Stimulated activated CD4-positive, alpha-beta T cell treated with anti-CD3 and anti-CD28 coated beads, TNF-alpha, amount 100 ng/mL, for 48 hours (primary cell): ENCODE results near the gene GGT7.
"Not testable (repeated sequence)": the region's sequence is repeated elsewhere in the genome, so short reads cannot be mapped to it uniquely, and the experiment has no call there.

Source experiments
- DNase-seq, 3 donors: peaks; one replicate each; pipeline ENCODE4 v3.0.0-alpha.2; 2020; ENCODE audit warnings: low read depth in 3 of 3

GGT7 gene

DNA sequence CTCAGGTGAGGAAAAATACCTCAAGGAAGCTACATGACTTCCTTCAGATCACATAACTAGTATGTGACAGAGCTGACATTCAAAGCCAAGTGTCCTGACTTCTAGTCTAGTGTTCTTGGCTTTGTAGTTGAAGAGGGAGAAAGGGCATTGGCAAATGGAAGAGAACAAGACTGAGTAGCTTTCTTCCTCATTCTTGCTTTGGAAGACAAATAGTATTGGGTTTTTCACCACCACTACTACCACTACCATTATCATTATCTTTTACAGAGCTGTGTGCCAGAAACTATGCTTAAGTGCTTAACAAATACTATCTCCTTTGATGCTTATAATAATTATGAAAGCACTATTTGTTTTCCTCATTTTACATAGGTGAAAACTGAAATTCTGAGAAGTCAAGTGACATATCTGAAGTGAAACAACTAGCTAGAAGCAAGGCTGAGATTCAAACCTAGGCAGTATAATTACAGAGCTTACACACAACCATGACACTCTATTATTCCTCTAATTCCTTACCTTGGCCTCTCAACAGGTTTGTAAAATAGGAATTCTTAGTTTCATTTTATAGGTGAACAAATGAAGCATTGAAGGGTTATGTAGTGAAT lies 10.5 kb upstream of the GGT7 start:
- DNase-seq, result no peak

DNA sequence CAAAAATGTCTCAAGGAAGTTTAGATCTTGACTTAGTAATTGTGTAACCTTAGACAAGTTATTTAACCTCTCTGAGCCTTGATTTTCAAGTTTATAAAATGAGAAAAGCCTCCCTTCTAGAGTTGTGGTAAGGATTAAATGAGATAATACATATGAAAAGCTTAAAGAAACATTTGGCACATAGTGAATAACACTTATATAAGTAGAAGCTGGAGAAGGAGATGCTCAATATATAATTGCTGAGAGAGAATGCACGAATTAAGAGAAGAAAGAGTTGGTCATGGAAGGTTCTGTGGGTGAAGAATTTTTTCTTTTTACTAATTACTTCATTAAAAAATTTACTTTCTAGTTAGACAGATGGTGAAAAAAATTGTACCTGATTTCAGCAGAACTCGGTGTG lies 9.0 kb upstream of the GGT7 start:
- DNase-seq, result no peak

DNA sequence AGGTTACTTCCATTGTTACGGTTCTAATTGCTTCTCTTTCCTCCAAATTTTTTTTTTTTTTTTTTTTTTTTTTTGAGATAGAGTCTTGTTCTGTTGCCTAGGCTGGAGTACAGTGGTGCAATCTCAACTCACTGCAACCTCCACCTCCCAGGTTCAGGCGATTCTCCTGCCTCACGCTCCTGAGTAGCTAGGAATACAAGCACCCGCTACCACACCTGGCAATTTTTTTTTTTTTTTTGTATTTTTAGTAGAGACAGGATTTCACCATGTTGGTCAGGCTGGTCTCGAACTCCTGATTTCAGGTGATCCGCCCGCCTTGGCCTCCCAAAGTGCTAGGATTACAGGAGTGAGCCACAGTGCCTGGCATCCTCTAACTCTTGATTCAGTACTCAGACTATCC lies 8.3 kb upstream of the GGT7 start:
- DNase-seq, result not testable (repeated sequence)

DNA sequence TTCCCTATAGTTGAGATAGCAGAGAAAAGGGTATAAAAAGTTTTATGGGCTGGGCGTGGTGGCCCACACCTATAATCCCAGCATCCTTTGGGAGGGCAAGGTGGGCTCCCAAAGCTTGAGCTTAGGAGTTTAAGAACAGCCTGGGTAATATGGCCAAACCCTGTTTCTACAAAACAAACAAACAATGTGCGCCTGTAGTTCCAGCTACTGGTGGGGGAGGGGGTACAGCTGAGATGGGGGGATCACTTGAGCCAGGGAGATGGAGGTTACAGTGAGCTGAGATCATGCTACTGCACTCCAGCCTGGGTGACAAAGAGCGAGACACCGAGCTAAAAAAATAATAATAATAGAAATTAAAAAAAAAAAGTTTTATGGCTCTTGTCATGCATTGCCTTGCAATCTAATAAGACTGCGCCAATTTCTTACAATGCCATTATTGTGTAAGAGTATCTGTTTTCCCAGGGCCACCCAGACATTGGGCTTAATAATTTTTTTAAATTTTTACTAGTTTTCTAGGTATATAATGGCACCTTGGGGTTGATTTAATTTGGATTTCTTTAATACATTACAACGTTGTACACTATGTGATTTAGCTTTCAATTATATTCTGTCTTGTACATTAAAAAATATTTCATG lies 7.7 kb upstream of the GGT7 start:
- no peak for DNase-seq

DNA sequence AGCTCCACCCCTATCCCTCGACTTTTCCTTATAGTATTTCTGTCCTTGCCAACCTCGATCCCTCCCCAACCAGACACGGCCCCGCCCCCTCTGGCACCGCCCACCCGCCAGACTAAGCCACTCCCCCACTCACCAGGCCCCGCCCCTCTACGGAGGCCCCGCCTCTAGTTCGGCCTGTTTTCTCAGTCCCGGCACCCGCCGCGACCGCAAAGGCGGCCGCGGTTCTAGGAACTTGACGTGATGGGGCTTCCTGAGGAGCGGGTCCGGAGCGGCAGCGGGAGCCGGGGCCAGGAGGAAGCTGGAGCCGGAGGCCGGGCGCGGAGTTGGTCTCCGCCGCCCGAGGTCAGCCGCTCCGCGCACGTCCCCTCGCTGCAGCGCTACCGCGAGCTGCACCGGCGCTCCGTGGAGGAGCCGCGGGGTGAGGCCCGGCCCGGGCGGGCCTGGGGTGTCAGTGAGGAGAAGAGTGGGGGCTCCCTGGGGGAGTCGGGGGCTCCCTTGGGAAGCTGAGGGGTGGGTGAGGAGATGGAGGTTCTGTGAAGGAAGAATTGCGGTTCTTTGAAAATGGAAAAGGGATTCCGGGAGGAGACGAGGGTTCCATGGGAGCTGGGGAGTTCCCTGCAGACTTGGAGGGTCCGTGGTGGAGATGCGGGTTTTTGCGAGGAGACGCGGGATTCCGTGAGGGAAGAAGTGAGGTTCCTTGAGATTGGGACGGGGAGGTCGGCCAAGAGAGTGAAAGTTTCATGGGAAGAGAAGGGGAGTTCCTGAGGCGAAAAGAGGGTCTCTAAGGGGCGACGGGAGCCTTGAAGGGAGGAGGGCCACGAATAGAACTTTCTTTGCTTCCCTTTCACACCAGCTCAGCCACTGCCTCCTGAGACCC lies 4.0 kb upstream of the GGT7 start, which contains the start of gene ACSS2:
Gene ACSS2 (plus strand): TSS at position 207 of the 877 bp plus-strand sequence. CDS start 34 bp downstream, at position 241.
- peak; percentile 96 to 99 (median 96) for DNase-seq

DNA sequence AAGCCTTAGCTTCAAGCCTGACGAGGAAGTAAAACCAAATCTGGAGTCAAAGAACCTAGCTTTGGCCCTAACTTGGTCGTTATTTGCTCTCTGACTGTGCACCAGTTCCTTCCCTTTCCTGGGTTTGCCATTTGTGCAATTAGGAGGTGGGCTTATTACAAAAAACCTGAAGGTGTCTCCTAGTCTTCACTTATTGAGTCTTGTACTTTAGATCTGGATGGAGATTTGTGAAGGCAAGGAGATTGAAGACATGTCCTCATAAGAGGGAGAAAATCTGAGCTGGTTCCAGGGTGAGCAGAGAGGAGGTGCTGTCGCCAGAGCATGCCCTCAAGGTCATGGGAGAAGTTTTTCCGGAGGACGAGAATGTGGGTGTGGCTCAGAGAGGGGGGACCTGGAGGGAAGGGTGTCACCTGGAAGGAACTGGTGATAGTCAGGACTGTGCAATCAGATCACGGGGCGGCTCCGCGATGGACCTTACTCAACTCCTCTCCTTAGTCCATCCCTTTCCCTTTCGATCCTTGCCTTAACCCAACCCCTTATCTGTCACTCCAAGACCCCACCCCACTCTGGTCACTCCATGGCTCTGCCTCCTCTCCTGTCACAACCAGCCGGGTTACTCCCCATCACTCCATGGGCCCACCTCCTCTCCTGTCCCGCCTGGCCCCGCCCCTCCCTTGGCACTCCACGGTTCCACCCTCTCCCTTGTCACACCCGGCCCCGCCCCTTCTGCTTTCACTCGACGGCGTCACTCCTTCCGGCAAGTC lies 3.2 kb upstream of the GGT7 start:
- DNase-seq, result no peak

DNA sequence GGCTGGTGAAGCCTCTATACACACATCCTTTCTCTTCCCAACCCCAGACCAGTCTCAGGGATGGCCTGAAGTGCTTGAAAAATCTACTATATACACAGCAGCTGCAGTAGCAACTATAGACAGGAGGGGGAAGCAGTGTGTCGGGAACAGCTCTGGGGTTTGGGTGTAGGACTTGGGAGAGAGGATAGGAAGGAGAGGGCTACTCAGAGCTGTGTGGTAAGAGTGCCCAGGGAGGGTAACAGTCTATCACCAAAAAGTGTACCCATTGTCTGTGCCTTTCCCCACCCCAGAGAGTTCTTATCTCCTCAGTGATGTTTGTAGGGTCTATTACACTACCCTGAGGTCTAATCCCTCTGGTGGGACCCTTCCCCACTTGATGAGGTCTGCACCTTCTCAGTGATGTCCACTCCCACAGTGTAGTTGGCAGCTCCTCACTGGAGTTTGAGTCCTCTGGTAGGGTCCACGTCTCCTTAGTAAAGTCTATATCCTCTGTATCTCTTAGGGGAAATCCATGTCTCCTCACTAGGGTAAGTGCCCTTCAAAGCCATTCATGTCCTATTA lies 1.5 kb upstream of the GGT7 start:
- DNase-seq, result peak; percentile 39 to 50 (median 47)

DNA sequence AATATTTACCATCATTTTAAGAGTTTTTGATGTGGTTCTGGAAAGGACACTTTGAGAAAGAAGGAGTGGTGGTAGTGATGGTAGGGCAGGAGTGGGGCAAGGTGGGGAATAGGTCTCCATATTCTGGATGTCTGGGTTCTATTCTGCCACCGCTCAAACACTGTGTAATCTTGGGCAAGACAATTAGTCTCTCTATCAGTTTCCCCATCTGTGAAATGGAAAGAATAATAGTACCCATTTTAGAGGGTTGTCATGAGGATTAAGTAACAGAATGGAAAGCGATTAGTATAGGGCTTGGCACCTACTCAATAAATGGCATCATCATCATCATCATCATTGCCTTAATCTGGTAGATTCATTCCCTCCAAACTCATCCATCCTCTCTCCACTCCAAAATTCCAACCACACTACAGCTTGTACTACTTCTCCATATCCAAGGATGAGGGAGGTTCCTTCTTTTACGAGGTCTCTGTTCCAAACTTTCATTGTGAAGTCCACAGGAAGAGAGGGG lies 982 bp upstream of the GGT7 start:
- no peak for DNase-seq

DNA sequence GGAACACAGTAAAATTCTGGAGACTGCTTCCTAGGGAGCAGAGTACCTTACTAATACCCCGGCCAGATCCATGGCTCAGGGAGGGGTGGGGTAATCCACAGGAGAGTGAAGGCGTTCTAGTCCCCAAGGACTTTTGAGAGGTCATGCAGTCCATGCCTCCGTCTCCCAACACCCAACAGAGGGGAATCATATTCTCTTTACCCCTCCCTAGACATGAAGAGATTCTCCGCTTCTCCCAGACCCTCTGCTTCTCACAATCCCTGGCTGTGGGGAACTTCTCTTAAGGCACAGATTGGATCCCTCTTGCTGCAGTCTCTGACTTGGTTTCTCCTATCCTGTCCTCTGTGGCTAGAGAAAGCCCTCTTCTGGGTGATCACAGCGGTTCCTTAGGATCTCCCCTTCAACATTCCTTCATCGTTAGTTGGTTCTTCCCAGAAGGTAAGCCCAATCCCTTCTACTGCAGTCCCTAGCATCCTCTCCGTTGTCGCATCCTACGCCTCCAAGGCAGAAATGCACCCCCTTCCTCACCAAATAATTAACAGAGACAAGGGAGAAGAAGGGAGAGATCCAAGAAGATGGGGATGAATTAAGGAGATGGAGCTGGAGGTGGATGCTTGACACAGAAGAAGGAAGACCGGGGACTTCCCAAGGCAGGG lies 562 bp downstream of the GGT7 start:
- no peak for DNase-seq

DNA sequence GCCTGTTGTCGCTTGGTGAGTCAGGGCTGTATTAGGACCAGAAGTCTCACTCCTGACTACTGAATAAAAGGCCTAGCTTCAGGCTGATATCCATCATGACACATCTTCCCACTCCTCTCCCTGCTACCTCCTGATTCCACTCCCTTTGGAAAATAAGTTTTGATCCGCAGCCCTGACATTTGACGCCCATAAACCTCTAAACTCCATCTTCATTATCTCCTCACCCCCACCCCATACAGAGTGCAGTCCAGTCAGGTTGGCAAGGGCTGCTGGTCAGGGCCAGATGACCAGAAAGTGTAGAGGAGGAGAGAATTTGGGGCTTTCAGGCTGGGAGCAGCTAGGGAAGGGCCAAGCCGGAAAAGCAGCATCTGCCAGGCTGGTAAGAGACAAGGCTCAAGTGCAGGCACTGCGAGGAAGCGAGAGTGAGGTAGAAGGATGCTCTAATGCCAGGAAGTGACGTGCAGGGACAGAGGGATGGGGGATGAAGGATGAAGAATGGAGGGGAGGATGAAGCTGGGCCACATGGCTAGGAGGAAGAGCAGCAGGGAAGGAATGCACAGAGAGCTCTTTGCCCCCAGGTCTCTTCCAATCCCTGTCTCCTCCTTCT lies 1.2 kb downstream of the GGT7 start:
- DNase-seq, result no peak

DNA sequence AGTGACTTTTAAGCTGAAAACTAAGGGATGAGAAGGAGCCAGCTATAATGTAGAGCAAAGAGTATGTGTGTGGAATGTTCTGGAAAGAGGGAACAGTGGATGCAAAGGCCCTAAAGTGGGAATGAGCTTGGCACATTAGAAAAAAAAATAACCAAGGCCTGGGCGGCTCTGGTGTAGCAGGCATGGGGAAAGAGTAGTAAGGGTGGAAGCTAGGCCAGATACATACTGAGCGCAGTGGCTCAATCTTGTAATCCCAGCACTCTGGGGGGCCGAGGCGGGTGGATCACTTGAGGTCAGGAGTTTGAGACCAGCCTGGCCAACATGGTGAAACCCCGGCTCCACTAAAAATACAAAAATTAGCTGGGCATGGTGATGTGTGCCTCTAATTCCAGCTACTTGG lies 8.4 kb downstream of the GGT7 start:
- DNase-seq, result no peak

DNA sequence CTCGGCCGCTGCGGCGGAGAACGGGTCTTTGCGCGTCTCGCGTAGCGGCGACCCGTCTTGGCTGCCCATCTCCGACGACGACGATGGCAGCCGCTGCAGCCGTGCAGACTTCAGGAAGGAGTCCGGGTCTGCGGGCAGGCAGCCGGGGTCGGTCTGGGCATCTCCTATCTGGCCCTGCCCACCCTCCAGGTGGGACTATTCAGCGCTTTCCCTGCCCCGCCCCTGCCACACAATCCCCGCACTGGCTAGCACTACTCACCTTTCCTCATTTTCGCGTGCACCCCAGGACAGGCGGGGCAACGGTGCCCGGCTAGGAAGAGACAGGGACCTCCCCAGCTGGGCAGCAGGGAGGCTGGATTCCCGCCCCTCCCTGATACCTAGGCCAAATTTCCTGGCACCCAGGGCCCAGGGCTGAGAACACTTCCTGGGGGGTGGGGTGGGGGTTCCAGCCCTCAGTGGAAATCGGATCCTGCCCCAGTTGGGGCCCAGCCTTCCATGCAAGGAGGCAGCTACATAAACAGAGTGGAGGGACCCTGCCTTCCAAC lies 9.2 kb downstream of the GGT7 start:
- DNase-seq, result no peak

DNA sequence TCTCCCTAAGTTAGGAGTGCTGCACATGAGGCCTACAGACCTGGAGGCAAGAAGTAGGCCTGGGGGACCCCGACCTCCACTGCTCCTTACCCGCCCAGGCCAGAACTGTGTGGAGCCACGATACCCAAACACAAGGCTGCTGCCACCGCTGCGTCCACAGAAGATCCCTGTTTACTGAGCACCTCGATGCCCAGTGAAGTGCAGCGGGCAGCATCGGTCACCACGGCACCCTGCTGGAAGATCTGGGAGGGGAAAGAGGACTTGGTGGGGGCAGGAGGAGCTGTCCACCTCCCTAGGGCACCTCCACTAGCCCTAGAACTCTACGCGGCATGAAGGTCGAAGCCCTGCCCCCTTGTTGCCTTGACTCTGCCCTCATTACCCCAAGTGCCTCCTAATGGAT lies 9.9 kb downstream of the GGT7 start:
- no peak for DNase-seq

DNA sequence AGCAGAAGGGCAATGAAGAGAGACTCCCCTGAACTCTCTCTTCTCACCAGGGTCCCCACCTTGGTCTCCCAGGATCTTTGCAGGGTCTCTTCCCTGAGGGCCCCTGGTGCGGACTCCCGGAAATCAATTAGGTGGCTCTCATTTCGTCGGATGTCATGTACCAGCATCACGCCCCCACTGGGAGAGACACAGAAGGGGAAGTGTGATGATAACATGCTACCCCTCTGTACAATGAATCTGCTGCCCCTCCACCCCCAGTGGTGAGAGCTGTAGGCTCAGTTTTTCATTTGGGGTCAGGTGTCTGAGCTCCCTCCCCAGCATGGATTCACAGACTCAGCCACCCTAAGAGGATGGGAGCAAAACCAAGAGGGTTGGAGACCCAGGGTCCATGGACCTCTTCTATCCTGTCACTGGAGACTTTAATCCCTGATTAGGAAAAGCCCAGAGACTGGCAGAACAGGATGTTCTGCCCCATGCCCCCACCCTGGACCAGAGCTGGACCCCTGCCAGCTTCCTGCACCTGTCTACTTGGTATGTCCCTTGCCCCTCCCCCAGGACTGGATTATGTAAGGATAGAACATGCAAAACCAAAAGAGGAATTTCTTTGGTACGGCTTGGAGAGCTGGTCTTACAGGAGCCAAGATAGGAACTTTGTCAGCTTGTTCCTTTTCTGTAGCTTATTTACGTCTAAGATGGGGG lies 11.1 kb downstream of the GGT7 start:
- DNase-seq, result no peak

DNA sequence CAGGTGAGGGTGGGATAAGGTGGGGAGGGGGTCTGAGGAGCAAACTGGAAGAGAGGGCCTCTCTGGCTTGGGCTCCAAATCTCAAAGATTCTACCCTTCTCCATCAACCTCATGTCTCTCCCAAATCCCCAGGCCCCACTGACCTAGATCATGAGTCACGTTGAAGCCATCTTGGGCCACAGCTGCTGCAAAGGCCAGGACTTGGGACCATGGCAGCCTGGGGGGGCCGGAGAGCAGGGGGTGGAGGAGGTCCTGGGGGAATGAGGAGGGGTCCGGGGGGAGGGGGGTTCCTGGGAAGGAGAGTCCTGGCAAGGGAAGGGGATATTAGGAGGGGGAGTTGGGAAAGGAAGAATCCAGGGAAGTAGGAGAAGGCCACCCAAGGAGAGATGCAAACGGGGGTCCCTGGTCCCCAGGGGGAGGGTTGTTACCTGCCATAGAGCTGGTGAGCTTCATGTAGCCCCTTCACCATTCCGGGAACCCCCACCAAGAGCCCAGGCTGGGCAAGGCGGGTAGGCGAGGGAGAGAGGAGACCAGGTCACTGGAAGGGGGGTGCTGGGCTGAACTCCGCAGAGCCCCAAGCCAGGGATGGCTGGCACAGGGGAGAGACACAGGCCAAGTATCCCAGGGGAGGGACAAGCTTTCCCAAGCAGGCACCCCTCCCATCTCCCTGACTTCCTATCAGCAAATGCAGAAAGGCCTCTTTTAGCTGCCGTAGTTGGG lies 12.7 kb downstream of the GGT7 start:
- no peak for DNase-seq

DNA sequence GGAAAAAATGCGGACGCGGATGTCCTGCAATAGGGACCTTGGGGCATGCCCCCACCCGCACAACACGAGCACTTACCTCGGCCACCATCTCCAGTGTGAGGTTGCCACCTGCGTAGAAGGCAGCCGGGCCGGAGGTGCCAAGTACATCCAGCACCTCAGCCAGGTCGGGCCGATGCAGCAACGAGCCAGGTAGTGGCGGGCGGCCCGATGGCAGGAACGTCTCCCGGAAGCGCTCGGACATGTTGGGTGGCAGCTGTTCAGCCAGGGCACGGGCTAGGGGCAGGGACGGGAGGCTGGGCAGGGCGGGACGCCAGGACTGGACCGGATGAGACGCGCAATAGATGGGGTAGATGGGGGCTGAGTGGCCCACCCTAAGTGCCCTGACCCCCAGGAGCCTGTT lies 13.3 kb downstream of the GGT7 start:
- no peak for DNase-seq

DNA sequence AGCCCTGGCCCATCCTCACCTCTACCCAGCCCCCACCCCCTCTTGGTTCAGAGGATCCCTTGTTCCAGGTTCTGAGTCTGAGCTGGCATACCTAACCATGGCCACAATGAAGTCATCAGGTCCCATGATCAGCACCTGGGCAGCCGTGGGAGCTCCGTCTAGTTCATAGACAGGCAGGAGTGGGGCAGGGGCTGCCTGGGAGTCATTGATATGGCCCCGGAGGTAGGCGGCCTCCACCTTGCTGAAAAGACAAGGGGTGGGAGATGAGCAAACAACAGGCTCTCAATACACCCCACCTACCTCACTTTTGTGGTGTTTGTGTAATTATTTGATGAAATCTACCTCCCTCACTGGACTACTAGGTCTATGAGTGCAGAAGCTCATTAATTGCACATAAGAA lies 20.4 kb downstream of the GGT7 start:
- no peak for DNase-seq

DNA sequence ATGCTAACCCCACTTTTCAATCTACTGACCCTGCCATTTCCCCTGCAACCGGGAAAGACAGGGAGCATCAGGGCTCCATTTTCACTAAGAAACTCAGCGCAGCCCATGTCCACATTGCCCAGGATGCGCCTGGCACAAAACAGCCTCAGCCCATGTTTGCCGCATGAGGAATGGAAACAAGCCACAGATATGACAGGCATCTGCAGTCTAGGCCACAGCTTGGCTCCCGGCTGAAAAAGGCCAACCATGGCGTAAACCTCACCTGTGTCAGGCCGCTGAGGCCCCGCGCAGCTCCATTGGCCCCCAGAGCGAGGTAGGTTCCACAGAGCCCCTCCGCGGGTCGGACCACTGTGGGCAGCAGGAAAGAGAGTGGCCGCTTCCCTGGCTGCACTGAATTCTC lies 21.7 kb downstream of the GGT7 start:
- no peak for DNase-seq

DNA sequence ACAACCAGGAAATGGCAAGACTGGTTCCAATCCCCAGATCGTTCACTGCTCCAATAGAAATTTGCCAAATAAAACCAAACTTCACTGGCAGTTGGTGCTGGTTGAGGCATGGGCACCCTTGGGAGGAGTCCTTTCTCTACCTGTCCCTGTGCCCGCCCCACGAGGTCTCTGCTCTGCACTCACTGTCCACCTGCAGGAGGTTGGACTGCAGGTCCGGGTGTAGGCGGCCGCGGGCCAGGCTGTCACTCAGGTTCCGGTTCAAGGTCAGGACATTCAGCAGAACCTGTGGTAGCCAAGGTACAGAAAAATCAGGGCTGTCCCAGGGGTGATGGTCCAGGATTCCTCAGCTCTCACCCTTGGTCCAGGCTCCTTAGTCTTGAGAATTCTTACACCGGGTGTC lies 22.9 kb downstream of the GGT7 start:
- no peak for DNase-seq
